Stimulated activated CD8-positive, alpha-beta memory T cell treated with anti-CD3 and anti-CD28 coated beads, Interleukin-4, amount 100 ng/mL, for 1 hour (primary cell): Measurements from ENCODE around the gene SCN10A.

Experiments
- DNase-seq, 2 donors: peaks; one replicate each; pipeline ENCODE4 v3.0.0-alpha.2; 2020; ENCODE audit warnings: low read depth in 2 of 2, low spot score in 1 of 2

The SCN10A gene

GRCh38 chr3:38816026-38816425 is at the start of gene SCN10A:
Gene SCN10A (minus strand): TSS chr3:38816217. CDS start chr3:38794010, 22,207 bp downstream.
- no peak for DNase-seq

- no peak for DNase-seq
These were observed 37.0 kb upstream of the SCN10A start for GRCh38 chr3:38853011-38853410.

- no peak for DNase-seq
These were observed 27.9 kb upstream of the SCN10A start for GRCh38 chr3:38843898-38844297.

GRCh38 chr3:38842266-38842965 is 26.4 kb upstream of the SCN10A start:
- no peak for DNase-seq

GRCh38 chr3:38840987-38841386 is 25.0 kb upstream of the SCN10A start:
- no peak for DNase-seq

- DNase-seq: no peak
These were observed 21.3 kb upstream of the SCN10A start for GRCh38 chr3:38837358-38837757.

GRCh38 chr3:38836561-38836960 is 20.5 kb upstream of the SCN10A start:
- no peak for DNase-seq

- DNase-seq: no peak
These were observed 19.9 kb upstream of the SCN10A start for GRCh38 chr3:38835939-38836338.

- no peak for DNase-seq
These were observed 18.7 kb upstream of the SCN10A start for GRCh38 chr3:38834717-38835116.

GRCh38 chr3:38834110-38834509 is 18.1 kb upstream of the SCN10A start:
- peak in 1 of 2 donors; percentile 1 for DNase-seq

- no peak for DNase-seq
These were observed 13.4 kb upstream of the SCN10A start for GRCh38 chr3:38829404-38829803.

GRCh38 chr3:38828681-38829080 is 12.7 kb upstream of the SCN10A start:
- DNase-seq: no peak

- DNase-seq: no peak
These were observed 11.8 kb upstream of the SCN10A start for GRCh38 chr3:38827791-38828190.

- no peak for DNase-seq
These were observed 10.0 kb upstream of the SCN10A start for GRCh38 chr3:38826001-38826400.

- DNase-seq: no peak
These were observed 8.3 kb upstream of the SCN10A start for GRCh38 chr3:38824349-38824748.

- DNase-seq: no peak
These were observed 7.7 kb upstream of the SCN10A start for GRCh38 chr3:38823722-38824121.

GRCh38 chr3:38823186-38823585 is 7.2 kb upstream of the SCN10A start:
- no peak for DNase-seq

GRCh38 chr3:38811822-38812221 is 4.2 kb downstream of the SCN10A start:
- no peak for DNase-seq

- no peak for DNase-seq
These were observed 10.1 kb downstream of the SCN10A start for GRCh38 chr3:38805765-38806386.

- no peak for DNase-seq
These were observed 11.0 kb downstream of the SCN10A start for GRCh38 chr3:38805004-38805403.

- DNase-seq: no peak
These were observed 15.5 kb downstream of the SCN10A start for GRCh38 chr3:38800511-38800910.

- DNase-seq: no peak
These were observed 22.3 kb downstream of the SCN10A start for GRCh38 chr3:38793721-38794120.

- no peak for DNase-seq
These were observed 23.0 kb downstream of the SCN10A start for GRCh38 chr3:38792983-38793382.
